COLO668 (cell line): ENCODE data around the gene RABL3.
"Not testable (repeated sequence)": the region's sequence is repeated elsewhere in the genome, so short reads cannot be mapped to it uniquely, and the experiment has no call there.

ENCODE experiments used
- DNase-seq: peaks from one replicate; lab custom pipeline; 2025; ENCODE audit not compliant: unreplicated experiment; lab: John Stamatoyannopoulos, UW

Gene RABL3

GRCh38 chr3:120684896-120685295 lies 57.4 kb downstream of the RABL3 start:
- no peak for DNase-seq

GRCh38 chr3:120683671-120684301 lies 58.5 kb downstream of the RABL3 start:
- no peak for DNase-seq

GRCh38 chr3:120683213-120683612 lies 59.1 kb downstream of the RABL3 start:
- DNase-seq = no peak

DNA sequence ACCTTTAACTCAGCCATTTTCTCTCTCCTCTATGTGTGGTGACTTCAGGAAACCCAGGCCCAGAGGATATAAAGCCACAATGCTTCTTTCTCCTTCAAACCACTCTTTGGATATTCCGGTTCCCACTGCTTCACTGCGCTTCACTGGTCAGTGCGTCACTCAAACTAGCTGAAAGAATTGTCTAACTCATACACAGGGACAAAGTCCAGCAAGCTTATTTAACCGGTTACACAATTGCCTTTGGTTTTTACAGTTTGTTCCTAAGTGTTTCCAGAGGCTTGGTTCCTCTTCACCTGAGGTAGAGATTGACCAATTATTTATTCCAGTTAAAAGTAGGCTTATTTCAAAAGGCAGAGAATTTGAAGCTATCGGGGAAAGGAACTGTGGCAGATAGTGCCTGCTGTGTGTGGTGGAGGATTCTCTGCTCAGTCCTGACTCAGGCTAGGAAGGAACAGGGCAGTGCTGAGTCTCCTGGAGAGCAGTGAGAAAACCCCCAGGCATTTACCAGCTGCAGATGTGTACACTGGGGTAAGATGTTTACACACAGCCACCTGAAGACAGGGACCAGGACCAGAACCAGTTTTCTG lies 60.1 kb downstream of the RABL3 start, which contains the start of gene HGD:
TSS of gene HGD (minus strand) at position 145 of the 587 bp plus-strand sequence. CDS start at position 17, 128 bp downstream.
- peak; percentile 13 for DNase-seq

DNA sequence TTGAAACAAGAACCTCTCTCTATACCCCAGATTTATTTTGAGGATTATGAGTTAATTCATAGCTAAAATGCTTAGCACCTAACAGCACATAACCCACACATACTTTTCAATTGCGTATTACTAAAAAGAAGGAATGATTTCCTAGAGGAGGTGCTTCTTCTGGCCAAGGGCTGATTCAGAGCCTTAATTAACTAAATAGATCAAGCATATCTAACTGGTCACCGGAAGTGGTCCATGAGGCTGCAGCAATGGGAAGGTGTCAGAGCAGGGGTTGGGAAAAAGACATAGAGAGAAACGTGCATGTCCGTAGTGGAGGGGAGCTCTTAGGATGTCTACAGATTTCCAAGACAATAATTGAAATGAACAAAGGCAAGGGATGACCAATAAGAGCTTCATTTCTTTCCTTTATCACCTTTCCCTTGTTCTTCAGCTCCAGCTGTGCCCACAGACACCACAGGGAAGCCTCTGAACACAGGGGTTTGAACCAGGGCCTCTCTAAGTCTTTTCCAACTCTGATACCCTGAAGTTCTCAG lies 60.7 kb downstream of the RABL3 start:
- DNase-seq = no peak

DNA sequence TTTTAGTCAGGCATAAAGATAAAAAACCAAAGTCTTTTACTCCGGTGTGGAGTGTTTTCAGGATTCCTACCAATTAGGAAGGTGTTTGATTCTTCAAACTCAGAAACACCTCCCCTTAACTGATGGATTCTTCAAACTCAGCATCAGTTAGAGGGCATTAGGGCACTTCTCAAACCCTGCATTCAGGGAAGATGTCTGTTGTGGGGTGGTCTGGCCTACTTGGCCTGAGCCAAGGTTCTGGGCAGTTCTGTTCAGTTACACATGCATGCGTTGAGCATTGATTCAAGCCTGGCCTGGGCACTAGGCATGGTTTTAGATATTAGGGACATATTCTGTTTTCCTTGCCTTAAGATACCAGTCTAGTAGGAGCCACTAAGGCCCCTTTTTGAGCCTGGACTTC lies 61.3 kb downstream of the RABL3 start:
- no peak for DNase-seq

GRCh38 chr3:120680193-120680894 lies 62.0 kb downstream of the RABL3 start:
- no peak for DNase-seq

- DNase-seq = no peak
These were observed 63.3 kb downstream of the RABL3 start for GRCh38 chr3:120678984-120679383.

DNA sequence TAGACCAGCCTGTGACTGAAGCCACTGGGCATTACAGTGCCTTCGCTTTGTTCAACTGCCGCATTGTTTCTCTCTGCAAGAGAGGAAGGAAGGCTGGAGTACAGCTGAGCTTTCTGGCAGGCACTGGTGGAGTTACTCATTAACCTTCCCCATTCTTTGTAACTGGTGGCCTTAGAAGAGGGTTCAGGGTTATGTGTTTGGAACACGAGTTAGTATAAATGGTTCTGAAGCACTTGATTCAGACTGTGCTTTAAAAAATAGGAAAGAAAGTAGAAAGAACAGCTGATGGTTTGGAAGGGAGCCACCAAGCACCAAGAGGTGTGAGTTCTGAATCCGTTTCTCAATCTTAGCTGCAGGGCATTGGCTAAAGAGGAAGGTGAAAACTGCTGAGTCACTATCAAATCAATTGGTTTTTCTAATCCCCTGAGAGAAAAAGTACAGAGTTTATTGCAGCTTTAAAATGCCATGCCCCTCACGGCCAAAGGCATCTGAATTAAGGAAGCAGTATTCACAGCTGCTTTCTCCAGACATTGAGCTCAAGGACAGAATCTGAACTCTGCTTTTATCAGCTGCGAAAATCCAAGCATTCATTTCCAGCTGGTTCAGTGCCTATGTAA lies 63.9 kb downstream of the RABL3 start:
- peak; percentile 56 for DNase-seq

- DNase-seq = not testable (repeated sequence)
These were observed 65.1 kb downstream of the RABL3 start for GRCh38 chr3:120677193-120677592.

DNA sequence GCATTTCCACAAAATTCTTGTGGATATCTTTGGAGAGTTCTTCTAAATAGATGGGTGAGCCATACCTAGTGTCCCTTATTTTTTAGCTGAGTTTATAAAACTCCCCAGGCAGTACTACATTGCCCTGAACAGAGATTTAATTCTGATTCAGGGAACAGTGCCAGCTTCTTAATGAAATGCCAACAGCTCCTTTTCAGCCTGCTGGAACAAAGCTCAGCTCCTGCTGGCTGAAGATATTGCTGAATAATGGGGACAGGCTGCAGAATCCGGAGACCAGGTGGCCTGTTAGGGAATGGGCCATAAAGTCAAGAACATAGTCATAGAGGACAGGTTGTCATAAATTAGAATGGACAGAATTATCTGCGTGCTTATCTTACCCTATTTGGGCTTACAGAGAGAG lies 69.2 kb downstream of the RABL3 start:
- DNase-seq = no peak

GRCh38 chr3:120670576-120670975 lies 71.7 kb downstream of the RABL3 start:
- DNase-seq = no peak

DNA sequence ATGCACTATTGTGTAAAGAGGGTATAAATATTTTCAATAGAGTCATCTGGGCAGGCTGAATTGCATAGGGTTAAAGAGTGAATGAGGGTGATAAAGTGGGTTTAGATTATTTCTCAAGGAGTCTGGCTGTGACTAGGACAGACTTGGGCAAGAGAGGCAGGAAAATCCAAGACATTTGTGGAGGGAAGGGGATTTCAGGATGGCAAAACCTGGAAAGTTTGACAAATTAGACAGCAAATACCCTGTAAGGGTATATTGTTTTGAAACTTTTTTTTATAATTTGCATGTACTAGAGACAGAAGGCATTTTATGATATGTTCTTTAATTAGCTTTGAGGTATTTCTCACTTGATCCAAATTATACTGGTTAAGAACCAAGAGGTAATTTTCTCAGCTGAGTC lies 77.4 kb downstream of the RABL3 start:
- DNase-seq = no peak

GRCh38 chr3:120661945-120662344 lies 80.4 kb downstream of the RABL3 start:
- DNase-seq = no peak

DNA sequence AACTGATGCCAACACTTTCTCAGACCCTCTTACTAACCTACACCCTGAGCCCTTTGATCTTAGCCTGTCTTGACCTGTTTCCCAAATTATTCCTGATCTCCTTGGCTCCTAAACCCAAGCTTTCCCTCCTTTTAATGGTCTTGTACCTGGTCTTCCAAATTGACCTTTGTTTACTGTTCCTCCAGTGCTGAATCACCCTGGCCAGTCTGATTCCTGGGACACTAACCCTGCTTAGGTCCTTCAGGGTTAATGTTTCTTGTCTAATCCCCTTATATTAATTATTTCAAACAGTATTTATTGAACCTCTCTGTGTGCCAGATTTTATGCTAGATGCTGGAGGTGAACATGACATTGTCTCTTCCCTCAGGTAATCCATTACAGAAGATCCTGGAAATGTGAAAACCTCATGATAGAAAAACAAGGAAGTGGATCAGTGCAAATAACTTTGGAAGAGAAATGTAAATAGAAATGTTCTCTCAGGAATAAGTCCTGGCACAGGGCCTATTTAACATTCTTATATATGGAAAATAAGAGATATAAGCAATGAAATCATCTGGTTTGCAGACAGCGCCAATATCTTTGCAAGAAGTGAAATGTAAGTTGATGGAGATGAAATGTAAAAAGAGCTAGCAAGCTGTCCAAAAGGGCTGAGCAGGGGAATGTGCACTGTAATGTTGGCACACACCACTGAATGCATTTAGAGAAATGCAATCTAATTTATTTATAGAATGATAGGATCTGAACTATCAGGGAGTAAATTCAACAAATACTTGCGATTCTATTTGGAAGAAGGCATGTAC lies 81.0 kb downstream of the RABL3 start:
- DNase-seq = no peak

- no peak for DNase-seq
These were observed 82.5 kb downstream of the RABL3 start for GRCh38 chr3:120659834-120660233.

- no peak for DNase-seq
These were observed 83.0 kb downstream of the RABL3 start for GRCh38 chr3:120659285-120659684.

GRCh38 chr3:120652896-120653545 lies 89.3 kb downstream of the RABL3 start:
- no peak for DNase-seq

DNA sequence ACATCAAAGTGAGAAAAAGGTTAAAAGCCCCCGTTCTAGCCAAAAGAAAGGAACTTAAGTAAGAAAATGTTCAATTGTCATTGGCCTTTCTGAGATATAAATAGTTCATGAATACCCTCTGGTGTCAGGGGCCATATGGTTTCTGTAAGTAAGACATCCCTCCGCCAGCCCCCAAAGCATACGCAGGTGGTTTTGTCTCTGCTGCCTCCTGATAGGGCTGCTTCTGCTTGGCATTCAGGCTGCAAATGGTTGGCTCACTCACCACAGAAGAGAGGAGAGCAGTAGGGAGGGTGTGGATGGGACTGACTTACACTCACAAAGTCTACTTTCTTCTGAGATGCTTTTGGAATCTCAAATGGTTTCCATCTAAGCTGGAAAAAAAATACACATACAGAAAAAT lies 90.0 kb downstream of the RABL3 start:
- no peak for DNase-seq

DNA sequence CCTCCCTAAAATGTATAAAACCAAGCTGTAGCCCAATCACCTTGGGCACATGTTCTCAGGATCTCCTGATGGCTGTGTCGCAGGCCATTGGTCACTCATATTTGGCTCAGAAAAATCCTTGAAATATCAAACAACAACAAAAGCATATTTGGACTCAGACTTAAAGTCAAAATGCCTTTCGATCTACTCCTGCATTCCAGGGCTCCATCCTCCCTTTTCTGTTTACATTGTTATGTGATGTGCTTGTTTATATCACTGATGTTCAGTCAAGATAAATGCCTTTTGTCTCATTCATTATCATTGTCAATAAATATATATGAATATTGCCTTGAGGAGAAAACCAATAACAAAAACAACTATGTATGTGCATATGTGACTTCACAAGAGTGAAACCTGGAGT lies 92.0 kb downstream of the RABL3 start:
- DNase-seq = no peak
